T-helper 1 cell treated with Interleukin-12 subunit alpha and Interleukin-12 subunit beta and Interleukin-4 antibody, amounts not matched to agents 30 μg/mL and 1 μg/mL, for 36 hours (primary cell): Measurements from ENCODE around the gene RNF227.
A peak's percentile ranks its signal among the peaks of the same experiment; 100 is the strongest.

Experiments used
- H3K27ac Mint-ChIP-seq: one replicate; pipeline ENCODE4 v1.8.0; 2021; ENCODE audit warnings: mild to moderate bottlenecking, mixed read lengths
- H3K27me3 Mint-ChIP-seq: one replicate; pipeline ENCODE4 v1.8.0; 2021; ENCODE audit warnings: low read depth, mixed read lengths
- H3K36me3 Mint-ChIP-seq: one replicate; pipeline ENCODE4 v1.8.0; 2021; ENCODE audit warnings: low read depth, mixed read lengths
- H3K4me1 Mint-ChIP-seq: one replicate; pipeline ENCODE4 v1.8.0; 2021; ENCODE audit warnings: low read depth, mixed read lengths
- H3K4me3 Mint-ChIP-seq: one replicate; pipeline ENCODE4 v1.8.0; 2021; ENCODE audit warnings: mild to moderate bottlenecking, moderate library complexity, mixed read lengths
- H3K9me3 Mint-ChIP-seq: one replicate; pipeline ENCODE4 v1.8.0; 2021; ENCODE audit warnings: mixed read lengths

RNF227 gene

GRCh38 chr17:7887482-7888183, 28.5 kb downstream of the RNF227 start:
- H3K36me3 Mint-ChIP-seq = peaks cover 11% of the 10 kb centered on the region
- no peaks in the 10 kb centered on the region for H3K27me3 Mint-ChIP-seq
- no peak overlapping the region for H3K27ac Mint-ChIP-seq
- peaks cover 9% of the 10 kb centered on the region for H3K4me1 Mint-ChIP-seq
- H3K9me3 Mint-ChIP-seq = no peaks in the 10 kb centered on the region
- no peak overlapping the region for H3K4me3 Mint-ChIP-seq

DNA sequence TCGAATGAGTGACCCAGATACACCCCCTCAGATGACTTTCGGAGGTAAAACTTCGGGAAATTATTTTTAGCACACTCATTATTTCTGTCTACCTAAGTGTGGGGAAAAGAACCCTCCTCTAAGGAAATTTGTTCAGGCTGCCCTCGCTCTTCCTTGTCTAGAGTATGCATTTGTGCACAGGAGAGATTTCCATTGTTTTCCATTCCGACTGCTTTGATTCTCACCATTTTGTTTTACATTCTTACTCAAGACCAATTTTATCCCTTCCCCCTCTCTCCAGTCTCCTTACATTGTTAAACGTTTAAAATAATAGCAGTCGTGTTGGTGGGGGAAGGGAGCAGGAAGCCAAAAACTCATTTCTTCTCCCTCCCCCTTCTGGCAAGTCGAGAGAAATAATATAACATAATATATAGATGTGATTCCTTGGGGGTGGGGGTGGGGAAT, 29.0 kb downstream of the RNF227 start:
- Mint-ChIP-seq H3K4me3 (no peak overlapping the region), H3K27ac (no peak overlapping the region), H3K4me1 (peaks cover 8% of the 10 kb centered on the region), H3K36me3 (peaks cover 10% of the 10 kb centered on the region), H3K27me3 (no peaks in the 10 kb centered on the region), H3K9me3 (no peaks in the 10 kb centered on the region)

- no peak overlapping the region for H3K4me3 Mint-ChIP-seq
- peaks cover 6% of the 10 kb centered on the region for H3K4me1 Mint-ChIP-seq
- H3K27me3 Mint-ChIP-seq = no peaks in the 10 kb centered on the region
- H3K27ac Mint-ChIP-seq = no peak overlapping the region
- no peaks in the 10 kb centered on the region for H3K9me3 Mint-ChIP-seq
- peaks cover 6% of the 10 kb centered on the region for H3K36me3 Mint-ChIP-seq
These were observed 29.7 kb downstream of the RNF227 start for GRCh38 chr17:7886227-7887037.

DNA sequence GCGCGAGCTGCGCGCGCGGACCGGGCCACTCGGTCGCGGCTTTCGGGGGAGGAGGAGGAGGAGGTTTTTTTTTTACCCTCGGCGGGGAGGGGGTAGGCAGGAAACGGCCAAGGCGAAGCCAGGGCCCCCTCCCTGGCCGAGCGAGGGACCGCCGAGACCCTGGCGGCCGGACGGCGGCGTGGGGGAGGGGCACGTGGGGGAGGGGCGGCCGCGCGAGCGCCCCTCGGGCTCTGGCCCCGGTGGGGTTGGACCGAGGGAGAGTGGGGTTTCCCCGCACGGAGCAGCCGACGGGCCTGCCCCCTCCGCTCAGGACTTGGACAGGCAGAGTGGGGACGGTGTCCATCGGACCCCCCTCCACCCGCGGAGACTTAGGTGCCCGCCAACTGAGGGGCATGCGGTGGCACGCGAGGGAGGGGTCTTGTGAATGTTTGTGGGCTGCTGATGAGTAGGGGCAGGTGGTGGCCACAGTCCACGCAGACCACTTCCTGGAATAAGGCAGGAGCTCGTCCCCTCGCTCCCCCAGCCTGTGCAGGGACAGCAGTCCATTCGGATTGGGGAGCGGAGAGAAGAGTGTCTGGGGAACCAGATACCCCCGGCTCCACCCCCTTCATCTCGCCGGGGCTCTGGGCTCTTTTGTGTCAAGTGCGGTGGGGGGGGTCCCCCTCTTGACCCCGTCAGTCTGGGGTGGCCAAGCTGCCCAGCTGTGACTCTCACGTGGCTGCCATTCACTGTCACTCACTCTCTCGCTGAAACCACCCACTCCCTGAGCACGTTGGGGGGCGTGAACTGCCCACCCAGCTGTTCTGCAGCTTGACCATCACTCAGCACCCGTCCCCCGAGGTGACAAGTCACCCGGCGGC, 30.5 kb downstream of the RNF227 start:
- Mint-ChIP-seq H3K9me3 (no peaks in the 10 kb centered on the region), H3K27me3 (no peaks in the 10 kb centered on the region), H3K4me1 (peaks cover 6% of the 10 kb centered on the region), H3K27ac (no peak overlapping the region), H3K4me3 (peak overlapping the region; percentile 43), H3K36me3 (peaks cover 4% of the 10 kb centered on the region)

- Mint-ChIP-seq H3K4me3 (peak overlapping the region; percentile 76), H3K4me1 (peaks cover 4% of the 10 kb centered on the region), H3K27ac (peak overlapping the region; percentile 82), H3K27me3 (no peaks in the 10 kb centered on the region), H3K9me3 (no peaks in the 10 kb centered on the region), H3K36me3 (no peaks in the 10 kb centered on the region)
These were observed 31.3 kb downstream of the RNF227 start for GRCh38 chr17:7884581-7885366.

DNA sequence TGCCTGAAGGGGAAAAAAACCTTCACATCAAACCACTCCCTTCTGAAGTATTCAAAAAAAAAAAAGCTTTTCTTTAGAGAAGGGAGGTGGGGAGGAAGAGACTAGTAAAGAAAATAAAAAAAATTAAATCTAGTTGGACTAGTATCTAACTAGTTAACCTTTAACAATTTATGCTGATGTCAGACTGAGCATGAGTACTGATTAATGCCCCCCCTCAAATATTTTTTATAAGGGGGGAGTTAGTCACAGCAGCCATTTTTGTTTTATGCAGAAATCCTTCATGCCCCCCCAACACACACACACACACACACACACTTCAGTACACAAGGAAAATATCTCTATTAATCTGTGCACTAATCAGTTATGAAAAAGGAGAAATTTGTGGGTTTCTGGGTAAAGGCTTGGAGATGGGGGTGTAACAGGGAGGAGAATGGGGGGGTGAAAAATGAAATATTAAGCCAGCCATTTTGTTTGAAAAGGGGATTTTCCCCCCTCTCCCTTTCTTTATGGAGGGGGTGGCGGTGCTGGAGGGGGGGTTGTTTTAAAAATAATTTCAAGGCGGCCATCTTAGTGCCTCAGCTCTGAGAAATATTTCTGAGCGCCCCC, 32.2 kb downstream of the RNF227 start:
- no peaks in the 10 kb centered on the region for H3K27me3 Mint-ChIP-seq

GRCh38 chr17:7882629-7883028, 33.5 kb downstream of the RNF227 start:
- H3K4me1 Mint-ChIP-seq = no peaks in the 10 kb centered on the region
- no peaks in the 10 kb centered on the region for H3K27me3 Mint-ChIP-seq
- H3K9me3 Mint-ChIP-seq = no peaks in the 10 kb centered on the region
- no peaks in the 10 kb centered on the region for H3K36me3 Mint-ChIP-seq
- H3K27ac Mint-ChIP-seq = no peak overlapping the region
- no peak overlapping the region for H3K4me3 Mint-ChIP-seq

More for the DNA sequence above, 32.2 kb downstream of the RNF227 start:
- H3K4me3 Mint-ChIP-seq = peak overlapping the region; percentile 56
- no peaks in the 10 kb centered on the region for H3K36me3 Mint-ChIP-seq
- no peaks in the 10 kb centered on the region for H3K9me3 Mint-ChIP-seq
- no peaks in the 10 kb centered on the region for H3K4me1 Mint-ChIP-seq
- H3K27ac Mint-ChIP-seq = peak overlapping the region; percentile 69

- Mint-ChIP-seq H3K4me1 (no peaks in the 10 kb centered on the region), H3K27ac (no peak overlapping the region), H3K4me3 (no peak overlapping the region), H3K36me3 (no peaks in the 10 kb centered on the region), H3K27me3 (no peaks in the 10 kb centered on the region), H3K9me3 (no peaks in the 10 kb centered on the region)
These were observed 34.0 kb downstream of the RNF227 start for GRCh38 chr17:7882068-7882467.

- Mint-ChIP-seq H3K4me3 (no peak overlapping the region), H3K27ac (no peak overlapping the region), H3K27me3 (no peaks in the 10 kb centered on the region), H3K36me3 (peaks cover under 1% of the 10 kb centered on the region), H3K4me1 (no peaks in the 10 kb centered on the region), H3K9me3 (no peaks in the 10 kb centered on the region)
These were observed 34.6 kb downstream of the RNF227 start for GRCh38 chr17:7881276-7882054.

- Mint-ChIP-seq H3K4me3 (no peak overlapping the region), H3K9me3 (no peaks in the 10 kb centered on the region), H3K27ac (no peak overlapping the region), H3K36me3 (peaks cover 8% of the 10 kb centered on the region), H3K27me3 (no peaks in the 10 kb centered on the region), H3K4me1 (no peaks in the 10 kb centered on the region)
These were observed 35.8 kb downstream of the RNF227 start for GRCh38 chr17:7880076-7880868.

- Mint-ChIP-seq H3K9me3 (no peaks in the 10 kb centered on the region), H3K27me3 (no peaks in the 10 kb centered on the region), H3K4me3 (no peak overlapping the region), H3K4me1 (peaks cover 4% of the 10 kb centered on the region), H3K36me3 (peaks cover 14% of the 10 kb centered on the region), H3K27ac (no peak overlapping the region)
These were observed 37.9 kb downstream of the RNF227 start for GRCh38 chr17:7878234-7878633.

- H3K4me3 Mint-ChIP-seq = no peak overlapping the region
- H3K4me1 Mint-ChIP-seq = peaks cover 4% of the 10 kb centered on the region
- no peak overlapping the region for H3K27ac Mint-ChIP-seq
- H3K36me3 Mint-ChIP-seq = peaks cover 14% of the 10 kb centered on the region
- no peaks in the 10 kb centered on the region for H3K27me3 Mint-ChIP-seq
- H3K9me3 Mint-ChIP-seq = no peaks in the 10 kb centered on the region
These were observed 40.2 kb downstream of the RNF227 start for GRCh38 chr17:7875804-7876370.
